Measurements from ENCODE around the gene FBLN1. TPM values are rescaled to one million over a fixed set of nuclear protein-coding genes. Genes with fewer than 3 reads are reported as not detected.

FBLN1 gene
- total and polyA plus RNA-seq, 2 of the 13 experiments (the other 11 are each of a cell fraction or from before 2014, with no cell fraction given) = 37.3 to 103 TPM

DNA sequence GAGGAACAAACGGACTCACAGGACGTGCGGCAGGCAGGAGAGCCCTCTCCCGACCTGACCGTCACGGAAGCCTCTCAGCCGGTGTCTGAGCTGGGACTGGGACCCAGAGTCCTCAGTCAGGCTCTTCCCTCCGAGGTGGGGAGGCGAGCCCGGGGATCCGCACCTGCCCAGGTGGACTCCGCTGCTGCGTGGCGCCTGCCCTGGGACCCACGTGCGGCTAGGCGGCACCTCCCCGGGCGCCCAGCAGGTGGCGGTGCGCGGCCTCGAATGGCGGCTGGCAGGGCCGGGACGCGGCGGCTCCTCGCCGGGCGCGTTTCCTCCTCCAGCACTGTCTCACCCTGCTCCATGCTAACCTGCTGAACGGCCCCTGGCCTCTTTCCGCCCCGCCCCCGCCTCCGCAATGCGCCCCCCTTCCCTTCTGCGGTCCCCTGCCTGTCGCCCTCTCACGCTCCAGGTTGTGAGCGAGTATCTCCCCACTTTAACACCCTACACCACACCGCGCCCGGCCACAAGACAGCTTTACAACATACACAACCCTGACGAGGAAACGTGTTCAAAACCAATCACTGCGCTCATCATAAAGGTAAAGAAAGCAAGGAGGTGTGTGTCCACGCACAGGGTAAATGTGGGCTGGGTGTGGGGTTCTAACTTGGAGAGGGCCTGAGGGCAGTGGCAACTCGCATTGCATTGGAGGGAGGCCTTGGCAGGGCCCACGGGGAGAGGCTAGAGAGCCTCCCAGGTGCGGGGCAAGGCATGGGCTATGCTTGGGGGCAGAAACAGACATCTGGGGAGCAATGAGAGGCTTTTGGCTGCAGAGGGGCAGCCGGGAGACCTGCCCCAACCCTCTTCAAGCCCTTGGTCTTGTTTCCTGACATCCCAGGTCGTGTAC, 143.1 kb downstream of the FBLN1 start (continued):
- TF ChIP-seq ZNF451 (CRISPR knock-in tag; IDR thresholded peaks at IDR 0.05) (0 out of 2 replicates have a peak, but pooled peaks have one; percentile 75), RORA (CRISPR knock-in tag; IDR thresholded peaks at IDR 0.05) (no peak), RAD21 (CRISPR knock-in tag; IDR thresholded peaks at IDR 0.05) (peak; percentile 99), CAMTA2 (CRISPR knock-in tag; IDR thresholded peaks at IDR 0.05; ENCODE audit: borderline replicate concordance) (0 out of 2 replicates have a peak, but pooled peaks have one; percentile 39), ZNF879 (CRISPR knock-in tag; IDR thresholded peaks at IDR 0.05) (no peak), MTF2 (CRISPR knock-in tag; IDR thresholded peaks at IDR 0.05; ENCODE audit: borderline replicate concordance) (peak; percentile 61; the same call in 1 of the 2 replicates), ZNF761 (CRISPR knock-in tag; conservative IDR thresholded peaks at IDR 0.05) (0 out of 2 replicates have a peak, but pooled peaks have one; percentile 37), KMT2A (CRISPR knock-in tag; IDR thresholded peaks at IDR 0.05) (peak; percentile 51; the same call in 1 of the 2 replicates), HNF1B (CRISPR knock-in tag; IDR thresholded peaks at IDR 0.05) (0 out of 2 replicates have a peak, but pooled peaks have one; percentile 57), ZNF431 (CRISPR knock-in tag; IDR thresholded peaks at IDR 0.05; ENCODE audit: borderline replicate concordance, low read depth) (0 out of 2 replicates have a peak, but pooled peaks have one; percentile 32), ZNF564 (CRISPR knock-in tag; IDR thresholded peaks at IDR 0.05) (no peak), YEATS4 (CRISPR knock-in tag; IDR thresholded peaks at IDR 0.05; ENCODE audit: borderline replicate concordance) (peak; percentile 79), STAG1 (CRISPR knock-in tag; IDR thresholded peaks at IDR 0.05) (peak; percentile 94), ZKSCAN8 (CRISPR knock-in tag; IDR thresholded peaks at IDR 0.05; ENCODE audit: borderline replicate concordance) (no peak), ZNF556 (CRISPR knock-in tag; IDR thresholded peaks at IDR 0.05; ENCODE audit: borderline replicate concordance) (peak; percentile 71; the same call in 1 of the 2 replicates), MTA1 (CRISPR knock-in tag; IDR thresholded peaks at IDR 0.05; ENCODE audit: borderline replicate concordance) (peak; percentile 84; the same call in 1 of the 2 replicates), NR2F6 (IDR thresholded peaks at IDR 0.05) (no peak), NR2F6 (CRISPR knock-in tag; IDR thresholded peaks at IDR 0.05) (peak; percentile 11; the same call in 1 of the 2 replicates), ZEB1 (IDR thresholded peaks at IDR 0.05; ENCODE audit: insufficient replicate concordance, low read depth) (peak; percentile 75), FOXO1 (CRISPR knock-in tag; IDR thresholded peaks at IDR 0.05) (peak; percentile 32; the same call in 1 of the 2 replicates), MZF1 (CRISPR knock-in tag; IDR thresholded peaks at IDR 0.05; ENCODE audit: borderline replicate concordance) (0 out of 2 replicates have a peak, but pooled peaks have one; percentile 50), KAT8 (CRISPR knock-in tag; IDR thresholded peaks at IDR 0.05) (0 out of 2 replicates have a peak, but pooled peaks have one; percentile 29), IRF2 (CRISPR knock-in tag; IDR thresholded peaks at IDR 0.05) (no peak), KDM2A (CRISPR knock-in tag; IDR thresholded peaks at IDR 0.05; ENCODE audit: borderline replicate concordance, low read depth) (peak; percentile 53; the same call in 1 of the 2 replicates), ARNTL (CRISPR knock-in tag; IDR thresholded peaks at IDR 0.05) (peak; percentile 92), HOXA3 (CRISPR knock-in tag; IDR thresholded peaks at IDR 0.05) (peak; percentile 72), FOXC1 (CRISPR knock-in tag; IDR thresholded peaks at IDR 0.05; ENCODE audit: borderline replicate concordance) (peak; percentile 62; the same call in 1 of the 2 replicates)
- TF ChIP-seq, protein P1, sequence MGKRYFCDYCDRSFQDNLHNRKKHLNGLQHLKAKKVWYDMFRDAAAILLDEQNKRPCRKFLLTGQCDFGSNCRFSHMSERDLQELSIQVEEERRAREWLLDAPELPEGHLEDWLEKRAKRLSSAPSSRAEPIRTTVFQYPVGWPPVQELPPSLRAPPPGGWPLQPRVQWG (CRISPR knock-in tag; IDR thresholded peaks at IDR 0.05; ENCODE audit: borderline replicate concordance, low read depth) = no peak
- TF ChIP-seq, protein P2, sequence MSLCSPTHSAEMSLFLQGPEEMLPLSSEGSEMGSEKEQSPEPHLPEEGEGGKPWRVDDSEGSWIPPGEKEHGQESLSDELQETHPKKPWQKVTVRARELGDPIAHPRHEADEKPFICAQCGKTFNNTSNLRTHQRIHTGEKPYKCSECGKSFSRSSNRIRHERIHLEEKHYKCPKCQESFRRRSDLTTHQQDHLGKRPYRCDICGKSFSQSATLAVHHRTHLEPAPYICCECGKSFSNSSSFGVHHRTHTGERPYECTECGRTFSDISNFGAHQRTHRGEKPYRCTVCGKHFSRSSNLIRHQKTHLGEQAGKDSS (CRISPR knock-in tag; IDR thresholded peaks at IDR 0.05; ENCODE audit: borderline replicate concordance, low read depth) = peak; percentile 69; the same call in 1 of the 2 replicates

Data from HepG2 (cell line).